WTC11 (cell line): ENCODE measurements around the gene RPL13. TPM values are rescaled to one million over a fixed set of nuclear protein-coding genes. Genes with fewer than 3 reads are reported as not detected.

Experiments used
- CBFB ChIP-seq: sonication (generic); formaldehyde crosslinking; IDR thresholded peaks from 2 replicates; pipeline ENCODE4 v1.8.1; 2022; ENCODE audit warnings: mild to moderate bottlenecking, low read depth, missing genetic modification reagents
- FOXK1 ChIP-seq: sonication (generic); formaldehyde crosslinking; IDR thresholded peaks from 2 replicates; pipeline ENCODE4 v1.8.0; 2022; ENCODE audit warnings: mild to moderate bottlenecking, moderate library complexity, missing genetic modification reagents
- FOXP1 ChIP-seq: sonication (generic); formaldehyde crosslinking; IDR thresholded peaks from 2 replicates; pipeline ENCODE4 v1.8.0; 2022; ENCODE audit warnings: missing genetic modification reagents, mild to moderate bottlenecking, moderate library complexity, borderline replicate concordance
- GTF2I ChIP-seq: fragments of 250-450 bp; sonication (Bioruptor Pico); conservative IDR thresholded peaks from 2 replicates; pipeline ENCODE4 v1.4.0; 2021; ENCODE audit warnings: mild to moderate bottlenecking
- HMGA2 ChIP-seq: fragments of 250-450 bp; sonication (Bioruptor Pico); IDR thresholded peaks from 2 replicates; pipeline ENCODE4 v1.4.0; 2021; ENCODE audit warnings: mild to moderate bottlenecking, moderate library complexity
- IRF2 ChIP-seq: sonication (generic); formaldehyde crosslinking; IDR thresholded peaks from 2 replicates; pipeline ENCODE4 v1.8.0; 2022; ENCODE audit warnings: low read depth, missing genetic modification reagents, borderline replicate concordance
- NFE2L1 ChIP-seq: sonication (generic); formaldehyde crosslinking; IDR thresholded peaks from 2 replicates; pipeline ENCODE4 v1.8.1; 2023; ENCODE audit warnings: missing genetic modification reagents
- NR3C1 ChIP-seq: sonication (generic); formaldehyde crosslinking; conservative IDR thresholded peaks from 2 replicates; pipeline ENCODE4 v1.8.1; 2023; ENCODE audit warnings: low read depth, mild to moderate bottlenecking, missing genetic modification reagents
- PRRX2 ChIP-seq: fragments of 250-450 bp; sonication (Bioruptor Pico); IDR thresholded peaks from 2 replicates; pipeline ENCODE4 v1.8.0; 2021; ENCODE audit warnings: mild to moderate bottlenecking
- SMAD4 ChIP-seq: sonication (generic); formaldehyde crosslinking; IDR thresholded peaks from 2 replicates; pipeline ENCODE4 v1.8.0; 2022; ENCODE audit warnings: mild to moderate bottlenecking, missing genetic modification reagents
- SP1 ChIP-seq: sonication (generic); formaldehyde crosslinking; conservative IDR thresholded peaks from 2 replicates; pipeline ENCODE4 v1.8.1; 2022; ENCODE audit warnings: missing genetic modification reagents
- ZBTB21 ChIP-seq: sonication (generic); formaldehyde crosslinking; IDR thresholded peaks from 2 replicates; pipeline ENCODE4 v1.8.1; 2023; ENCODE audit warnings: mild to moderate bottlenecking, missing genetic modification reagents, borderline replicate concordance
- ZNF232 ChIP-seq: sonication (generic); formaldehyde crosslinking; IDR thresholded peaks from 2 replicates; pipeline ENCODE4 v1.8.0; 2022; ENCODE audit warnings: mild to moderate bottlenecking, missing genetic modification reagents
- ZNF263 ChIP-seq: sonication (generic); formaldehyde crosslinking; IDR thresholded peaks from 2 replicates; pipeline ENCODE4 v1.8.1; 2022; ENCODE audit warnings: low read depth, mild to moderate bottlenecking, moderate library complexity, missing genetic modification reagents
- ZNF671 ChIP-seq: fragments of 250-450 bp; sonication (Bioruptor Pico); IDR thresholded peaks from 2 replicates; pipeline ENCODE4 v1.8.0; 2021; ENCODE audit warnings: mild to moderate bottlenecking
- total RNA-seq: library from RNA; stranded (reverse); gene quantifications from 3 replicates; pipeline ENCODE4 v1.2.3, GENCODE V29; 2021
- TF ChIP-seq, protein P1 (sequence below): sonication (generic); formaldehyde crosslinking; IDR thresholded peaks from 2 replicates; pipeline ENCODE4 v1.8.1; 2023; ENCODE audit warnings: mild to moderate bottlenecking, moderate library complexity, missing genetic modification reagents
- TF ChIP-seq, protein P2 (sequence below): sonication (generic); formaldehyde crosslinking; IDR thresholded peaks from 2 replicates; pipeline ENCODE4 v1.8.1; 2023; ENCODE audit warnings: mild to moderate bottlenecking, missing genetic modification reagents
- TF ChIP-seq, protein P3 (sequence below): fragments of 200-600 bp; IDR thresholded peaks from 2 replicates; pipeline ENCODE4 v1.8.0; 2022; ENCODE audit warnings: antibody characterized with exemption
- TF ChIP-seq, protein P4 (sequence below): sonication (generic); formaldehyde crosslinking; IDR thresholded peaks from 2 replicates; pipeline ENCODE4 v1.8.1; 2023; ENCODE audit warnings: mild to moderate bottlenecking, missing genetic modification reagents, moderate library complexity
- TF ChIP-seq, protein P5 (sequence below): sonication (generic); formaldehyde crosslinking; IDR thresholded peaks from 2 replicates; pipeline ENCODE4 v1.8.0; 2022; ENCODE audit warnings: mild to moderate bottlenecking, missing genetic modification reagents
- TF ChIP-seq, protein P6 (sequence below): fragments of 250-450 bp; sonication (Bioruptor Pico); IDR thresholded peaks from 2 replicates; pipeline ENCODE4 v2.1.2; 2022; ENCODE audit warnings: mild to moderate bottlenecking, moderate library complexity
- TF ChIP-seq, protein P7 (sequence below): sonication (generic); formaldehyde crosslinking; IDR thresholded peaks from 2 replicates; pipeline ENCODE4 v1.8.1; 2022; ENCODE audit warnings: mild to moderate bottlenecking, moderate library complexity, missing genetic modification reagents
- TF ChIP-seq, protein P8 (sequence below): sonication (generic); formaldehyde crosslinking; IDR thresholded peaks from 2 replicates; pipeline ENCODE4 v1.8.1; 2023; ENCODE audit warnings: mild to moderate bottlenecking, missing genetic modification reagents, moderate library complexity

Gene RPL13
- total RNA-seq, 1 experiment from 2014 or later: 2,631 TPM

DNA sequence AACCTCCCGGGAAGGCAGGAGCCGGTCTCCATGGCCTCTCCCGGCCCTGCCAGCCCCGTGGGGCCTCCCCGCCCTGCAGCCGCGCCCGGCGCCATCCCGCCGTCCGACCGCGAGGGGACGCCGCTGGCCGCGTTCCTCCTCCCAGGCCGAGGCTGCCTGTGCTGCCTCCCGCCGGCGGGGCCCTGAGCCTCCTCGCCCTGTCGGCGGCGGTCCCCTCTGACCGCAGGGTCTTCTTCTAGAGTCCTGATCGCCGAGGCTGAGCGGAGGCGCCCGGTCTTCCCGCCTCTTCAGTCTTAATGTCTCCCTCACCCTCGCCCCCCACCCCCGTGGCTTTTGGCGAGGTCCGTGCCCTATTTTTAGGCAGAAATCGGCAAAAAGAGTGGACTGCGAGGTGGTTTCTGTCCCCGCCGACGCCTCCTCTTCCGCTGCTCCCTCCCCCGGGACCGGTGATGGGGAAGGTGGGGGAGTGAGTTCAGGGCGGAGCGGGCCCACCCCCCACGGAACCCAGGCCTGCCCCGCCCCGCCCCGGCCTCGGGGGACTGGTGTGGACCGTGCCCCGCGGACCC, 14.3 kb downstream of the RPL13 start (continued):
- TF ChIP-seq, protein P1, sequence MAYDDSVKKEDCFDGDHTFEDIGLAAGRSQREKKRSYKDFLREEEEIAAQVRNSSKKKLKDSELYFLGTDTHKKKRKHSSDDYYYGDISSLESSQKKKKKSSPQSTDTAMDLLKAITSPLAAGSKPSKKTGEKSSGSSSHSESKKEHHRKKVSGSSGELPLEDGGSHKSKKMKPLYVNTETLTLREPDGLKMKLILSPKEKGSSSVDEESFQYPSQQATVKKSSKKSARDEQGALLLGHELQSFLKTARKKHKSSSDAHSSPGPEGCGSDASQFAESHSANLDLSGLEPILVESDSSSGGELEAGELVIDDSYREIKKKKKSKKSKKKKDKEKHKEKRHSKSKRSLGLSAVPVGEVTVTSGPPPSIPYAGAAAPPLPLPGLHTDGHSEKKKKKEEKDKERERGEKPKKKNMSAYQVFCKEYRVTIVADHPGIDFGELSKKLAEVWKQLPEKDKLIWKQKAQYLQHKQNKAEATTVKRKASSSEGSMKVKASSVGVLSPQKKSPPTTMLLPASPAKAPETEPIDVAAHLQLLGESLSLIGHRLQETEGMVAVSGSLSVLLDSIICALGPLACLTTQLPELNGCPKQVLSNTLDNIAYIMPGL (CRISPR knock-in tag): peak; percentile 87
- TF ChIP-seq NFE2L1 (CRISPR knock-in tag) (no peak), ZBTB21 (CRISPR knock-in tag) (no peak), CBFB (CRISPR knock-in tag) (0 out of 2 replicates have a peak, but pooled peaks have one; percentile 36), GTF2I (CRISPR knock-in tag) (peak; percentile 73; the same call in 1 of the 2 replicates), PRRX2 (CRISPR knock-in tag) (no peak), ZNF263 (no peak), ZNF671 (0 out of 2 replicates have a peak, but pooled peaks have one; percentile 12), FOXK1 (no peak), SMAD4 (CRISPR knock-in tag) (no peak), IRF2 (CRISPR knock-in tag) (no peak), NR3C1 (no peak), HMGA2 (CRISPR knock-in tag) (no peak), ZNF232 (CRISPR knock-in tag) (no peak), FOXP1 (CRISPR knock-in tag) (no peak), SP1 (CRISPR knock-in tag) (peak; percentile 70)
- TF ChIP-seq, protein P2, sequence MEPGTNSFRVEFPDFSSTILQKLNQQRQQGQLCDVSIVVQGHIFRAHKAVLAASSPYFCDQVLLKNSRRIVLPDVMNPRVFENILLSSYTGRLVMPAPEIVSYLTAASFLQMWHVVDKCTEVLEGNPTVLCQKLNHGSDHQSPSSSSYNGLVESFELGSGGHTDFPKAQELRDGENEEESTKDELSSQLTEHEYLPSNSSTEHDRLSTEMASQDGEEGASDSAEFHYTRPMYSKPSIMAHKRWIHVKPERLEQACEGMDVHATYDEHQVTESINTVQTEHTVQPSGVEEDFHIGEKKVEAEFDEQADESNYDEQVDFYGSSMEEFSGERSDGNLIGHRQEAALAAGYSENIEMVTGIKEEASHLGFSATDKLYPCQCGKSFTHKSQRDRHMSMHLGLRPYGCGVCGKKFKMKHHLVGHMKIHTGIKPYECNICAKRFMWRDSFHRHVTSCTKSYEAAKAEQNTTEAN (CRISPR knock-in tag): 0 out of 2 replicates have a peak, but pooled peaks have one; percentile 25
- TF ChIP-seq, protein P3, sequence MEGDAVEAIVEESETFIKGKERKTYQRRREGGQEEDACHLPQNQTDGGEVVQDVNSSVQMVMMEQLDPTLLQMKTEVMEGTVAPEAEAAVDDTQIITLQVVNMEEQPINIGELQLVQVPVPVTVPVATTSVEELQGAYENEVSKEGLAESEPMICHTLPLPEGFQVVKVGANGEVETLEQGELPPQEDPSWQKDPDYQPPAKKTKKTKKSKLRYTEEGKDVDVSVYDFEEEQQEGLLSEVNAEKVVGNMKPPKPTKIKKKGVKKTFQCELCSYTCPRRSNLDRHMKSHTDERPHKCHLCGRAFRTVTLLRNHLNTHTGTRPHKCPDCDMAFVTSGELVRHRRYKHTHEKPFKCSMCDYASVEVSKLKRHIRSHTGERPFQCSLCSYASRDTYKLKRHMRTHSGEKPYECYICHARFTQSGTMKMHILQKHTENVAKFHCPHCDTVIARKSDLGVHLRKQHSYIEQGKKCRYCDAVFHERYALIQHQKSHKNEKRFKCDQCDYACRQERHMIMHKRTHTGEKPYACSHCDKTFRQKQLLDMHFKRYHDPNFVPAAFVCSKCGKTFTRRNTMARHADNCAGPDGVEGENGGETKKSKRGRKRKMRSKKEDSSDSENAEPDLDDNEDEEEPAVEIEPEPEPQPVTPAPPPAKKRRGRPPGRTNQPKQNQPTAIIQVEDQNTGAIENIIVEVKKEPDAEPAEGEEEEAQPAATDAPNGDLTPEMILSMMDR: peak; percentile 53
- TF ChIP-seq, protein P4, sequence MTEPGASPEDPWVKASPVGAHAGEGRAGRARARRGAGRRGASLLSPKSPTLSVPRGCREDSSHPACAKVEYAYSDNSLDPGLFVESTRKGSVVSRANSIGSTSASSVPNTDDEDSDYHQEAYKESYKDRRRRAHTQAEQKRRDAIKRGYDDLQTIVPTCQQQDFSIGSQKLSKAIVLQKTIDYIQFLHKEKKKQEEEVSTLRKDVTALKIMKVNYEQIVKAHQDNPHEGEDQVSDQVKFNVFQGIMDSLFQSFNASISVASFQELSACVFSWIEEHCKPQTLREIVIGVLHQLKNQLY (CRISPR knock-in tag): no peak
- TF ChIP-seq, protein P5, sequence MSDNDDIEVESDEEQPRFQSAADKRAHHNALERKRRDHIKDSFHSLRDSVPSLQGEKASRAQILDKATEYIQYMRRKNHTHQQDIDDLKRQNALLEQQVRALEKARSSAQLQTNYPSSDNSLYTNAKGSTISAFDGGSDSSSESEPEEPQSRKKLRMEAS (CRISPR knock-in tag): peak; percentile 30; the same call in 1 of the 2 replicates
- TF ChIP-seq, protein P6, sequence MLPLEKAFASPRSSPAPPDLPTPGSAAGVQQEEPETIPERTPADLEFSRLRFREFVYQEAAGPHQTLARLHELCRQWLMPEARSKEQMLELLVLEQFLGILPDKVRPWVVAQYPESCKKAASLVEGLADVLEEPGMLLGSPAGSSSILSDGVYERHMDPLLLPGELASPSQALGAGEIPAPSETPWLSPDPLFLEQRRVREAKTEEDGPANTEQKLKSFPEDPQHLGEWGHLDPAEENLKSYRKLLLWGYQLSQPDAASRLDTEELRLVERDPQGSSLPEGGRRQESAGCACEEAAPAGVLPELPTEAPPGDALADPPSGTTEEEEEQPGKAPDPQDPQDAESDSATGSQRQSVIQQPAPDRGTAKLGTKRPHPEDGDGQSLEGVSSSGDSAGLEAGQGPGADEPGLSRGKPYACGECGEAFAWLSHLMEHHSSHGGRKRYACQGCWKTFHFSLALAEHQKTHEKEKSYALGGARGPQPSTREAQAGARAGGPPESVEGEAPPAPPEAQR: no peak
- TF ChIP-seq, protein P7, sequence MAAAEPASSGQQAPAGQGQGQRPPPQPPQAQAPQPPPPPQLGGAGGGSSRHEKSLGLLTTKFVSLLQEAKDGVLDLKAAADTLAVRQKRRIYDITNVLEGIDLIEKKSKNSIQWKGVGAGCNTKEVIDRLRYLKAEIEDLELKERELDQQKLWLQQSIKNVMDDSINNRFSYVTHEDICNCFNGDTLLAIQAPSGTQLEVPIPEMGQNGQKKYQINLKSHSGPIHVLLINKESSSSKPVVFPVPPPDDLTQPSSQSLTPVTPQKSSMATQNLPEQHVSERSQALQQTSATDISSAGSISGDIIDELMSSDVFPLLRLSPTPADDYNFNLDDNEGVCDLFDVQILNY (CRISPR knock-in tag): 0 out of 2 replicates have a peak, but pooled peaks have one; percentile 30
- TF ChIP-seq, protein P8, sequence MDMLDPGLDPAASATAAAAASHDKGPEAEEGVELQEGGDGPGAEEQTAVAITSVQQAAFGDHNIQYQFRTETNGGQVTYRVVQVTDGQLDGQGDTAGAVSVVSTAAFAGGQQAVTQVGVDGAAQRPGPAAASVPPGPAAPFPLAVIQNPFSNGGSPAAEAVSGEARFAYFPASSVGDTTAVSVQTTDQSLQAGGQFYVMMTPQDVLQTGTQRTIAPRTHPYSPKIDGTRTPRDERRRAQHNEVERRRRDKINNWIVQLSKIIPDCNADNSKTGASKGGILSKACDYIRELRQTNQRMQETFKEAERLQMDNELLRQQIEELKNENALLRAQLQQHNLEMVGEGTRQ (CRISPR knock-in tag): no peak
